KMS-11 (cell line): ENCODE data around the gene PDE6C.

Experiments used
- H2AFZ ChIP-seq: fragments of 200-600 bp; sonication (generic); 2 replicates; pipeline ENCODE4 v1.6.1; 2016; ENCODE audit warnings: antibody characterized with exemption, mixed run types, low read depth
- H3K27ac ChIP-seq: fragments of 200-600 bp; sonication (generic); 2 replicates; pipeline ENCODE4 v1.6.1; 2016; ENCODE audit warnings: mild to moderate bottlenecking, mixed run types
- H3K27me3 ChIP-seq: fragments of 200-600 bp; sonication (generic); 2 replicates; pipeline ENCODE4 v1.6.1; 2017; ENCODE audit warnings: mild to moderate bottlenecking, low read depth, mixed run types, moderate library complexity; ENCODE audit not compliant: insufficient read depth
- H3K36me3 ChIP-seq: fragments of 200-600 bp; sonication (generic); 2 replicates; pipeline ENCODE4 v1.6.1; 2017; ENCODE audit warnings: mild to moderate bottlenecking, mixed run types; ENCODE audit not compliant: insufficient read depth
- H3K4me1 ChIP-seq: fragments of 200-600 bp; sonication (generic); 2 replicates; pipeline ENCODE4 v1.6.1; 2016; ENCODE audit warnings: mild to moderate bottlenecking, low read depth, mixed run types; ENCODE audit not compliant: poor library complexity, severe bottlenecking
- H3K4me2 ChIP-seq: fragments of 200-600 bp; sonication (generic); 2 replicates; pipeline ENCODE4 v1.7.0; 2016; ENCODE audit warnings: mild to moderate bottlenecking, mixed run types
- H3K4me3 ChIP-seq: fragments of 200-600 bp; sonication (generic); IDR thresholded peaks from 2 replicates; pipeline ENCODE4 v1.6.1; 2017; ENCODE audit warnings: low read depth, low read length, mixed read lengths; ENCODE audit not compliant: insufficient read depth
- H3K79me2 ChIP-seq: fragments of 200-600 bp; sonication (generic); 2 replicates; pipeline ENCODE4 v1.6.1; 2016; ENCODE audit warnings: low read depth, mixed run types; ENCODE audit not compliant: insufficient read depth
- H3K9ac ChIP-seq: fragments of 200-600 bp; sonication (generic); 2 replicates; pipeline ENCODE4 v1.6.1; 2016; ENCODE audit warnings: mild to moderate bottlenecking, mixed run types
- H4K20me1 ChIP-seq: fragments of 200-600 bp; sonication (generic); 2 replicates; pipeline ENCODE4 v1.6.1; 2016; ENCODE audit warnings: mild to moderate bottlenecking, mixed run types; ENCODE audit not compliant: insufficient read depth
- TF ChIP-seq, protein P1 (sequence below): fragments of 200-600 bp; sonication (generic); conservative IDR thresholded peaks from 2 replicates; pipeline ENCODE4 v1.6.1; 2017; ENCODE audit warnings: low read depth, mild to moderate bottlenecking, antibody characterized with exemption, low read length, moderate library complexity, mixed read lengths

Gene PDE6C

DNA sequence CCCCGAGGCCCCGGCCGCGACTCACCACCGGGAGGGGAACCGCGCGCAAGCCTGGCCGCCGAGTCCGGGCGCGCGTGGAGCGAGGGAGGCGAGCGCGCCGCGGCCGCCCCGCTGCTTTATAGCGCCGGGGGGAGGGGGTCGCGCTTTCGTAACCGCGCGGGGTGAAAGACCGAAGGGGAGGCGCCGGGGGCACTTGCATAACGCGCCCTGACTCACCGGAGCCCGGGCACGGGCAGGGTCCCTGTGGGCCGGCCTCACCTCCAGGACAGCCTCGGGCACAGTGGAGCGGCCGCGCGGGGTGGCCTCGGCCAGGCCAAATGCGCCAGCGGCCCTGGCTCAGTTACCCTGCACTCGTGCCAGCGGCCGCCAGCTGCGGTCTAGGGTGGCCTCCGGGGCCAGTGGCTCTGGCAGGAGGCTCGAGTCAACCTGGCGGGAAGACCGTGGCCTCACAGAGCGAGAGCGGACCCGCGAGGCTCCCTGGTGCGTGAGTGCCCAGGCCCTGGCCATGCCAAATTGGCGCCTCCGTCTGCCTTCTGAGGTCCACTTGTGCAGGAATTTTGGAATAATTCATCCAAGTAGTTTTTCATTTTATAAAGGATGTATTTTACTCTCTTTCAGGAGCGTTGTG is 11.1 kb upstream of the PDE6C start, which contains the start of gene RBP4:
RBP4 (minus strand) TSS at position 90 of the 628 bp plus-strand sequence. CDS start 207 bp downstream, outside the sequence.
- H4K20me1 ChIP-seq, result no peaks in the 10 kb centered on the region
- H3K27ac ChIP-seq, result no peak within 1 kb of the TSS
- H3K9ac ChIP-seq, result no peak within 1 kb of the TSS
- no peaks in the 10 kb centered on the region for H3K27me3 ChIP-seq
- H3K4me1 ChIP-seq, result no peaks in the 10 kb centered on the region
- no peaks in the 10 kb centered on the region for H3K36me3 ChIP-seq
- H3K4me2 ChIP-seq, result no peak within 1 kb of the TSS
- H3K4me3 ChIP-seq, result no peak within 1 kb of the TSS
- H2AFZ ChIP-seq, result no peak within 1 kb of the TSS
- TF ChIP-seq, protein P1, sequence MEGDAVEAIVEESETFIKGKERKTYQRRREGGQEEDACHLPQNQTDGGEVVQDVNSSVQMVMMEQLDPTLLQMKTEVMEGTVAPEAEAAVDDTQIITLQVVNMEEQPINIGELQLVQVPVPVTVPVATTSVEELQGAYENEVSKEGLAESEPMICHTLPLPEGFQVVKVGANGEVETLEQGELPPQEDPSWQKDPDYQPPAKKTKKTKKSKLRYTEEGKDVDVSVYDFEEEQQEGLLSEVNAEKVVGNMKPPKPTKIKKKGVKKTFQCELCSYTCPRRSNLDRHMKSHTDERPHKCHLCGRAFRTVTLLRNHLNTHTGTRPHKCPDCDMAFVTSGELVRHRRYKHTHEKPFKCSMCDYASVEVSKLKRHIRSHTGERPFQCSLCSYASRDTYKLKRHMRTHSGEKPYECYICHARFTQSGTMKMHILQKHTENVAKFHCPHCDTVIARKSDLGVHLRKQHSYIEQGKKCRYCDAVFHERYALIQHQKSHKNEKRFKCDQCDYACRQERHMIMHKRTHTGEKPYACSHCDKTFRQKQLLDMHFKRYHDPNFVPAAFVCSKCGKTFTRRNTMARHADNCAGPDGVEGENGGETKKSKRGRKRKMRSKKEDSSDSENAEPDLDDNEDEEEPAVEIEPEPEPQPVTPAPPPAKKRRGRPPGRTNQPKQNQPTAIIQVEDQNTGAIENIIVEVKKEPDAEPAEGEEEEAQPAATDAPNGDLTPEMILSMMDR, result no peak
- no peaks in the 10 kb centered on the region for H3K79me2 ChIP-seq

DNA sequence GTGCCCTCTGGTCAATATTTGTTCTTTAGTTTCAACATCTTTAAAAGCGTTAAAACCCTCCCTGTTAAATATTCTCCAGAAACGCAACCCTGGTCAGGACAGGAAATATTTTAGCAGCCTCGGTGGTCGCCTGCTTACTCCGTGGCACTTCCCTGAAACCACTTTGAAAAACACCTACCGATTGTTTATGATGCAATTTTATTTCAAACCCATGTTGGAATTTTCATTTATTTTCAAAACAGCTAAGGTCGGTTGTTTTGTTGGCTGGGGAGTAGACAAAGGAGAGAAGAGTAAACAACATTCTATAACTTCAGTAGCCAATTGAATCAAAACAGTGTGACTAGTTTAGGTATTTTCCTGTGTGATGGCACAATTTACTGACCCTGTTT is 10.6 kb upstream of the PDE6C start:
- H3K27me3 ChIP-seq, result no peaks in the 10 kb centered on the region
- no peak overlapping the region for H2AFZ ChIP-seq
- H3K79me2 ChIP-seq, result no peaks in the 10 kb centered on the region
- H3K4me1 ChIP-seq, result no peaks in the 10 kb centered on the region
- no peak overlapping the region for H3K27ac ChIP-seq
- no peaks in the 10 kb centered on the region for H3K36me3 ChIP-seq
- H3K9ac ChIP-seq, result no peak overlapping the region
- H3K4me2 ChIP-seq, result no peak overlapping the region
- TF ChIP-seq, protein P1, result no peak
- H3K4me3 ChIP-seq, result no peak overlapping the region
- no peaks in the 10 kb centered on the region for H4K20me1 ChIP-seq

DNA sequence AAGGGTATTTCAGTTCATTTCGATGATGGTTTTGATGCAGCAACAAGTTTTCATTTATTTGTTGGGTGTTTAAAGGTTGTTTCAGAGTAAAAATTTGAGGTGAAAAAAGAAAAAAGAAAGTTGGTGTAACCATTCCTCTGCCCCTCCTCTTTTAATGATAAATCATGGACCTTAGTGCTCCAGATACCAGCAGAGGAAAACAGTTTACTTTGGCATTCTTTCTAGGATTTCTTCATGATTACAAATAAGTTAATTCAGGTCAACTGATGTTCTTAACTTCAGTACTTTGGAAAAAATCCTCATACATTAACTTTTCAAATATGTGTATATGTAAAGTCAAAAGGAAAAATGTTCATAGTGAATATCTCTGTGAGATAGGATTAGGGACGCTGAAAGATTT is 9.3 kb upstream of the PDE6C start:
- no peaks in the 10 kb centered on the region for H3K79me2 ChIP-seq
- no peak overlapping the region for H3K9ac ChIP-seq
- no peak overlapping the region for H2AFZ ChIP-seq
- no peaks in the 10 kb centered on the region for H4K20me1 ChIP-seq
- H3K27ac ChIP-seq, result no peak overlapping the region
- TF ChIP-seq, protein P1, result no peak
- H3K4me3 ChIP-seq, result no peak overlapping the region
- no peaks in the 10 kb centered on the region for H3K36me3 ChIP-seq
- no peaks in the 10 kb centered on the region for H3K4me1 ChIP-seq
- no peak overlapping the region for H3K4me2 ChIP-seq
- no peaks in the 10 kb centered on the region for H3K27me3 ChIP-seq

DNA sequence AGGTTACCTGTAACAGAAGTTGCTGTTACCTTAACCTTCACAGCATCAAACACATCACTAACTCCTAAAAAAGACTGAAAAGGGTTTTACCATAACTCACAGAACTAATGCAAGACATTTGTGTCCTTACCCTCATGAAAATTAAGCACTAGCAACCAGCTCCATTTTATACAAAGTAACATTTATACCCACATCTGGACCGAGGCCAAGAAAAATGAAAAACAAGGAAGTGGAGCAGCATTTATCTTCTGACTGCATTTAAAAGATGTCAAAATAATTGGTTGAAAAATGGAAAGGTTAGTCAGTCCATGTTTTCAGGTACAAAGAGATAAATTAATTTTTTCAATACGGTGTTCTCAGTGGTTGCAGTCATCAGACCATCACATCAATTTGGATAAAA is 8.2 kb upstream of the PDE6C start:
- TF ChIP-seq, protein P1, result no peak
- no peaks in the 10 kb centered on the region for H3K79me2 ChIP-seq
- H2AFZ ChIP-seq, result no peak overlapping the region
- no peak overlapping the region for H3K27ac ChIP-seq
- no peak overlapping the region for H3K4me2 ChIP-seq
- no peaks in the 10 kb centered on the region for H3K36me3 ChIP-seq
- no peaks in the 10 kb centered on the region for H4K20me1 ChIP-seq
- no peak overlapping the region for H3K9ac ChIP-seq
- no peaks in the 10 kb centered on the region for H3K27me3 ChIP-seq
- H3K4me1 ChIP-seq, result no peaks in the 10 kb centered on the region
- H3K4me3 ChIP-seq, result no peak overlapping the region
